Left ventricle myocardium inferior (tissue), 1 donor: ENCODE data around the gene TUBGCP6. TPM values are rescaled to one million over a fixed set of nuclear protein-coding genes. Genes with fewer than 3 reads are reported as not detected.

Experiments
- DNase-seq: peaks from one replicate; pipeline ENCODE4 v3.0.0-alpha.2; 2020
- H3K27ac ChIP-seq: fragments of 200-600 bp; replicated peaks from 2 replicates; pipeline ENCODE4 v1.8.0; 2021
- H3K27me3 ChIP-seq: fragments of 200-600 bp; 2 replicates; pipeline ENCODE4 v1.8.0; 2021; ENCODE audit warnings: low read depth
- H3K36me3 ChIP-seq: fragments of 200-600 bp; 2 replicates; pipeline ENCODE4 v1.8.0; 2021
- H3K4me1 ChIP-seq: fragments of 200-600 bp; 2 replicates; pipeline ENCODE4 v1.8.0; 2021
- H3K4me3 ChIP-seq: fragments of 200-600 bp; 2 replicates; pipeline ENCODE4 v1.8.0; 2021; ENCODE audit warnings: mild to moderate bottlenecking, moderate library complexity
- H3K9me3 ChIP-seq: fragments of 200-600 bp; replicated peaks from 2 replicates; pipeline ENCODE4 v1.8.0; 2021
- CTCF ChIP-seq: fragments of 200-600 bp; IDR thresholded peaks from 2 replicates; pipeline ENCODE4 v1.8.0; 2021; ENCODE audit warnings: antibody characterized with exemption, mild to moderate bottlenecking, borderline replicate concordance
- intact Hi-C: fragments of 100-400 bp; cut with micrococcal nuclease; formaldehyde crosslinking; loops from one replicate; pipeline ENCODE4 v1.11.0; 2022
- total RNA-seq: library from RNA; stranded (reverse); fragmentation: NEBNext Ultra II Directional; extraction: Animal tissue kit (Norgen Biotek cat#: 25700); gene quantifications from one replicate; pipeline ENCODE4 v1.2.1, GENCODE V29; 2021
- donor health status: DM: no; HTN: yes; CAD: no; lungs with severe emphysema.

The TUBGCP6 gene
- total RNA-seq, 1 donor from 2014 or later = 18.3 TPM

GRCh38 chr22:50251477-50252081 lies 6.8 kb upstream of the TUBGCP6 start:
- Histone ChIP-seq H3K4me3 (peak overlapping the region; percentile 89), H3K9me3 (no peaks in the 10 kb centered on the region), H3K36me3 (peaks cover 9% of the 10 kb centered on the region), H3K4me1 (peaks cover 36% of the 10 kb centered on the region), H3K27ac (peak overlapping the region; percentile 85), H3K27me3 (no peaks in the 10 kb centered on the region)
- no peak for DNase-seq
- no peak for TF ChIP-seq CTCF
- intact Hi-C loops = no loop called here

- peak within 1 kb of the TSS; percentile 85 for H3K27ac ChIP-seq
- H3K36me3 ChIP-seq = peaks cover 17% of the 10 kb centered on the region
- no peaks in the 10 kb centered on the region for H3K27me3 ChIP-seq
- DNase-seq = peak; percentile 84
- no peaks in the 10 kb centered on the region for H3K9me3 ChIP-seq
- peaks cover 42% of the 10 kb centered on the region for H3K4me1 ChIP-seq
- intact Hi-C loops = no loop called here
- H3K4me3 ChIP-seq = peak within 1 kb of the TSS; percentile 89
- no peak for TF ChIP-seq CTCF
These were observed 6.0 kb upstream of the TUBGCP6 start, which contains the start of gene HDAC10 for GRCh38 chr22:50250555-50251476. TSS of gene HDAC10 (minus strand) at chr22:50251265. CDS start at chr22:50251032, 233 bp downstream.

- Histone ChIP-seq H3K27me3 (no peaks in the 10 kb centered on the region), H3K4me3 (peak overlapping the region; percentile 89), H3K9me3 (no peaks in the 10 kb centered on the region), H3K4me1 (peaks cover 48% of the 10 kb centered on the region), H3K36me3 (peaks cover 18% of the 10 kb centered on the region), H3K27ac (peak overlapping the region; percentile 85)
- intact Hi-C loops = no loop called here
- no peak for TF ChIP-seq CTCF
- DNase-seq = no peak
These were observed 5.4 kb upstream of the TUBGCP6 start for GRCh38 chr22:50250249-50250554.

- Histone ChIP-seq H3K27ac (no peak overlapping the region), H3K4me3 (peak overlapping the region; percentile 89), H3K9me3 (no peaks in the 10 kb centered on the region), H3K36me3 (peaks cover 18% of the 10 kb centered on the region), H3K4me1 (peaks cover 53% of the 10 kb centered on the region), H3K27me3 (no peaks in the 10 kb centered on the region)
- intact Hi-C loops = no loop called here
- no peak for TF ChIP-seq CTCF
- DNase-seq = no peak
These were observed 4.8 kb upstream of the TUBGCP6 start for GRCh38 chr22:50249341-50250248.
